Spleen (tissue), 11 donors: ENCODE results near the gene COL4A1. TPM values are rescaled to one million over a fixed set of nuclear protein-coding genes. Genes with fewer than 3 reads are reported as not detected.

Source experiments
- DNase-seq: peaks from one replicate; pipeline ENCODE4 v3.0.0-alpha.2; 2020
- H3K27ac ChIP-seq, 8 donors: fragments of 200-600 bp; sonication (generic) in 7 of 8; 1 replicate in 4 of 8; 2 replicates in 4 of 8; pipeline versions ENCODE4 v1.5.0 to v1.8.0; 2016 to 2021; ENCODE audit warnings: inconsistent platforms in 4 of 8, mild to moderate bottlenecking in 4 of 8, moderate library complexity in 1 of 8
- H3K27me3 ChIP-seq, 7 donors: fragments of 200-600 bp; sonication (generic) in 6 of 7; replicated peaks in 1 of 7; 1 replicate in 4 of 7; 2 replicates in 3 of 7; pipeline versions ENCODE4 v1.5.0 to v1.8.0; 2016 to 2021; ENCODE audit warnings: inconsistent platforms in 3 of 7, mild to moderate bottlenecking in 1 of 7
- H3K36me3 ChIP-seq, 6 donors: fragments of 200-600 bp; sonication (generic) in 5 of 6; 1 replicate in 4 of 6; 2 replicates in 2 of 6; pipeline versions ENCODE4 v1.5.0 to v1.8.0; 2016 to 2021; ENCODE audit warnings: inconsistent platforms in 2 of 6
- H3K4me1 ChIP-seq, 6 donors: fragments of 200-600 bp; sonication (generic) in 5 of 6; 1 replicate in 3 of 6; 2 replicates in 3 of 6; pipeline versions ENCODE4 v1.5.0 to v1.8.0; 2016 to 2021; ENCODE audit warnings: inconsistent platforms in 3 of 6
- H3K4me3 ChIP-seq, 8 donors: fragments of 200-600 bp; sonication (generic) in 7 of 8; 1 replicate in 4 of 8; 2 replicates in 4 of 8; pipeline versions ENCODE4 v1.5.0 to v1.8.0; 2016 to 2021; ENCODE audit warnings: inconsistent platforms in 4 of 8, mild to moderate bottlenecking in 4 of 8, moderate library complexity in 2 of 8
- H3K9me3 ChIP-seq, 8 donors: fragments of 200-600 bp; sonication (generic) in 7 of 8; 1 replicate in 4 of 8; 2 replicates in 4 of 8; pipeline versions ENCODE4 v1.5.0 to v1.8.0; 2016 to 2021; ENCODE audit warnings: inconsistent platforms in 4 of 8
- CTCF ChIP-seq, 11 experiments: fragments of 200-600 bp in 7 of 11; fragments of 450-650 bp in 4 of 11; sonication (generic) in 4 of 11; IDR thresholded peaks in 8 of 11; conservative IDR thresholded peaks in 3 of 11; 1 replicate in 7 of 11; 2 replicates in 4 of 11; pipeline versions ENCODE4 v1.4.0 to v1.8.0; 2016 to 2021; ENCODE audit warnings: antibody characterized with exemption in 11 of 11, inconsistent platforms in 4 of 11, mild to moderate bottlenecking in 1 of 11
- POLR2A ChIP-seq, 3 donors: fragments of 450-650 bp; IDR thresholded peaks; one replicate each; pipeline ENCODE4 v1.5.1; 2017; ENCODE audit warnings: antibody characterized with exemption in 3 of 3, mild to moderate bottlenecking in 1 of 3
- POLR2AphosphoS5 ChIP-seq, 3 donors: sonication (generic); formaldehyde crosslinking; IDR thresholded peaks; one replicate each; pipeline ENCODE4 v1.5.1; 2017; ENCODE audit warnings: antibody characterized with exemption in 3 of 3
- WGBS, 5 donors: extraction: QIAGEN DNeasy Blood & Tissue Kit in 3 of 5; methylation state at CpG; one replicate each; pipeline versions ENCODE4 v1.1.5 to v1.1.7; 2013 to 2018; 5-methylcytosine and 5-hydroxymethylcytosine counted together
- intact Hi-C: fragments of 100-400 bp; cut with DNase I; formaldehyde crosslinking; loops from one replicate; pipeline ENCODE4 v1.15.0; 2023; ENCODE audit warnings: low total_unique reads
- polyA plus RNA-seq, 3 donors: library from polyadenylated mRNA; stranded (reverse); fragments of 200-250 nt; gene quantifications; one replicate each; pipeline ENCODE4 v1.2.1, GENCODE V29; 2013
- total RNA-seq, 7 donors: library from RNA; depleted of rRNA in 3 of 7; stranded (reverse); fragments of >200 nt in 3 of 7; fragmentation: NEBNext Ultra II Directional in 4 of 7; extraction: Animal tissue kit (Norgen Biotek cat#: 25700) in 4 of 7; gene quantifications; one replicate each; pipeline versions ENCODE4 v1.1.0 to v1.2.1, GENCODE V29; 2016 to 2021
- donor health status: healthy with polysubstance abuse.
- donor health status: DM: no; HTN: no; CAD: no; lungs with moderate emphysema.
- donor health status: DM: no; HTN: no; CAD: no.
- donor health status: Bipolar disorder and iron deficiency.
- donor health status: healthy.
- donor health status: DM: no; HTN: no; CAD: no.
- donor health status: DM: yes; HTN: yes; CAD: no.

The COL4A1 gene
- total and polyA plus RNA-seq, 10 donors = 37.9 to 959 (median 340) TPM

- Histone ChIP-seq H3K36me3 (no peaks in the 10 kb centered on the region), H3K27me3 (peaks cover 0 to 13% (median 0%) of the 10 kb centered on the region in 7 donors), H3K4me1 (peaks cover 0 to 69% (median 28%) of the 10 kb centered on the region in 6 donors), H3K9me3 (no peaks in the 10 kb centered on the region), H3K4me3 (no peak overlapping the region), H3K27ac (peak overlapping the region in 7 of 8 donors; percentile 44 to 81 (median 69))
- TF ChIP-seq POLR2A (IDR thresholded peaks at IDR 0.05) (no peak), CTCF (IDR thresholded peaks at IDR 0.05 in 8 of 11, conservative IDR thresholded peaks at IDR 0.05 in 3 of 11) (no peak), POLR2AphosphoS5 (IDR thresholded peaks at IDR 0.05) (no peak)
- WGBS, 5 donors = 70 to 85% (median 74%) methylated on average over 18 of the region's 18 CpGs
- DNase-seq = no peak
- intact Hi-C loops = loop anchor here (10.0 kb wide), 1 partner anchor 193 kb away; no protein-coding TSS in a partner anchor
Measured at GRCh38 chr13:110221406-110222117, 85.4 kb downstream of the COL4A1 start.

- Histone ChIP-seq H3K27ac (peak overlapping the region in 7 of 8 donors; percentile 13 to 81 (median 69)), H3K4me1 (peaks cover 0 to 67% (median 28%) of the 10 kb centered on the region in 6 donors), H3K4me3 (no peak overlapping the region), H3K36me3 (no peaks in the 10 kb centered on the region), H3K27me3 (peaks cover 0 to 13% (median 0%) of the 10 kb centered on the region in 7 donors), H3K9me3 (no peaks in the 10 kb centered on the region)
- 52 to 66% (median 57%) methylated on average over 7 of the region's 7 CpGs for WGBS, 5 donors
- intact Hi-C loops = loop anchor here (10.0 kb wide), 1 partner anchor 194 kb away; no protein-coding TSS in a partner anchor
- DNase-seq = no peak
- TF ChIP-seq CTCF (IDR thresholded peaks at IDR 0.05 in 8 of 11, conservative IDR thresholded peaks at IDR 0.05 in 3 of 11) (no peak), POLR2A (IDR thresholded peaks at IDR 0.05) (no peak), POLR2AphosphoS5 (IDR thresholded peaks at IDR 0.05) (no peak)
Measured at GRCh38 chr13:110220471-110220870, 86.5 kb downstream of the COL4A1 start.

GRCh38 chr13:110218581-110219201 is 88.3 kb downstream of the COL4A1 start:
- TF ChIP-seq POLR2AphosphoS5 (IDR thresholded peaks at IDR 0.05) (peak; percentile 73 to 84 (median 79)), CTCF (IDR thresholded peaks at IDR 0.05 in 8 of 11, conservative IDR thresholded peaks at IDR 0.05 in 3 of 11) (no peak)
- Histone ChIP-seq H3K9me3 (no peaks in the 10 kb centered on the region), H3K27ac (peak overlapping the region; percentile 11 to 77 (median 72)), H3K4me3 (no peak overlapping the region), H3K4me1 (peaks cover 0 to 62% (median 25%) of the 10 kb centered on the region in 6 donors), H3K36me3 (peaks cover 0 to 4% (median 0%) of the 10 kb centered on the region in 6 donors), H3K27me3 (peaks cover 0 to 13% (median 0%) of the 10 kb centered on the region in 7 donors)
- intact Hi-C loops = no loop called here
- 33 to 45% (median 38%) methylated on average over 21 of the region's 21 CpGs for WGBS, 5 donors
- no peak for DNase-seq

GRCh38 chr13:110217811-110218210 is 89.1 kb downstream of the COL4A1 start:
- WGBS, 5 donors = 68 to 87% (median 85%) methylated on average over 2 of the region's 2 CpGs
- TF ChIP-seq POLR2A (IDR thresholded peaks at IDR 0.05) = no peak
- no peak for TF ChIP-seq CTCF (IDR thresholded peaks at IDR 0.05 in 8 of 11, conservative IDR thresholded peaks at IDR 0.05 in 3 of 11)
- no peak for TF ChIP-seq POLR2AphosphoS5 (IDR thresholded peaks at IDR 0.05)
- Histone ChIP-seq H3K4me1 (peaks cover 0 to 59% (median 22%) of the 10 kb centered on the region in 6 donors), H3K9me3 (no peaks in the 10 kb centered on the region), H3K36me3 (peaks cover 0 to 13% (median 0%) of the 10 kb centered on the region in 6 donors), H3K27me3 (peaks cover 0 to 13% (median 0%) of the 10 kb centered on the region in 7 donors), H3K27ac (peak overlapping the region in 6 of 8 donors; percentile 35 to 77 (median 72)), H3K4me3 (no peak overlapping the region)
- intact Hi-C loops = no loop called here
- no peak for DNase-seq
